Progenitor cell of endocrine pancreas (in vitro differentiated cells): ENCODE results near the gene TPM1. TPM values are rescaled to one million over a fixed set of nuclear protein-coding genes. Genes with fewer than 3 reads are reported as not detected.

Source experiments
- DNase-seq: peaks from one replicate; pipeline ENCODE4 v3.0.0; 2021; ENCODE audit warnings: low spot score; ENCODE audit not compliant: unreplicated experiment
- H3K27ac Mint-ChIP-seq: 2 replicates; pipeline ENCODE4 v1.8.0; 2021; ENCODE audit warnings: mild to moderate bottlenecking, moderate library complexity, mixed read lengths
- H3K27me3 Mint-ChIP-seq: 2 replicates; pipeline ENCODE4 v1.8.0; 2021; ENCODE audit warnings: mixed read lengths
- H3K36me3 Mint-ChIP-seq: 2 replicates; pipeline ENCODE4 v1.8.0; 2022; ENCODE audit warnings: mixed read lengths; ENCODE audit not compliant: insufficient read depth
- H3K4me1 Mint-ChIP-seq: 2 replicates; pipeline ENCODE4 v1.8.0; 2021; ENCODE audit warnings: low read depth, mixed read lengths
- H3K4me3 Mint-ChIP-seq: 2 replicates; pipeline ENCODE4 v1.8.0; 2021; ENCODE audit warnings: low read depth, mild to moderate bottlenecking, moderate library complexity, mixed read lengths
- H3K9me3 Mint-ChIP-seq: 2 replicates; pipeline ENCODE4 v1.8.0; 2021; ENCODE audit warnings: low read depth, mixed read lengths
- CTCF ChIP-seq: fragments of 200-600 bp; sonication (generic); IDR thresholded peaks from one replicate; pipeline ENCODE4 v1.5.0; 2021; ENCODE audit warnings: antibody characterized with exemption, mild to moderate bottlenecking; ENCODE audit not compliant: unreplicated experiment
- total RNA-seq: library from RNA; stranded (reverse); gene quantifications from 2 replicates; pipeline ENCODE4 v1.2.1, GENCODE V29; 2021

The TPM1 gene
- total RNA-seq, 1 donor from 2014 or later, result 284 TPM

- no peak overlapping the region for H3K27ac Mint-ChIP-seq
- no peak for DNase-seq
- H3K4me3 Mint-ChIP-seq, result no peak overlapping the region
- no peaks in the 10 kb centered on the region for H3K27me3 Mint-ChIP-seq
- peaks cover 4% of the 10 kb centered on the region for H3K9me3 Mint-ChIP-seq
- H3K4me1 Mint-ChIP-seq, result peaks cover 3% of the 10 kb centered on the region
- no peak for TF ChIP-seq CTCF
- no peaks in the 10 kb centered on the region for H3K36me3 Mint-ChIP-seq
Measured at GRCh38 chr15:63012444-63012843, 30.1 kb upstream of the TPM1 start.

- H3K36me3 Mint-ChIP-seq, result no peaks in the 10 kb centered on the region
- peaks cover 3% of the 10 kb centered on the region for H3K4me1 Mint-ChIP-seq
- H3K9me3 Mint-ChIP-seq, result peaks cover 4% of the 10 kb centered on the region
- no peak overlapping the region for H3K27ac Mint-ChIP-seq
- H3K27me3 Mint-ChIP-seq, result no peaks in the 10 kb centered on the region
- DNase-seq, result no peak
- H3K4me3 Mint-ChIP-seq, result no peak overlapping the region
- no peak for TF ChIP-seq CTCF
Measured at GRCh38 chr15:63013052-63013808, 29.3 kb upstream of the TPM1 start.

DNA sequence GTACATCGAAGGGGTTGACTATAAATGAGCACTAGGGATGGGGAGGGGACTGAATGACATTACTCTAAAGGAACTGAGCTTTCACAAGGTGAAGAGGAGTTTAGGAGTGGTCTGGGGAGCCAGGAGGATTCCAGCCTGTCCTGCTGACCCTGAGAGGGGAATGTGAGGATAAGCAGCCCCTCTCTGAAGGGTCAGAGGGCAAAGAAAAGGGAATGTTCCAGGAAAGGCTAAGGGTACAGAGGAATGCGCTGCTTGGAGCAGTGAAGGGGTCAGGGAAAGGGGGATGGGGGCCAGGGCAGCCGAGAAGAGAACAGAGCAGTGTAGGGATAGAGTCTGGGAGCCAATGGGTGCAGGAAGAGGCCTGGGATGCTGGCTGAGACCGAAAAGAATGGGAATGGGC, 28.0 kb upstream of the TPM1 start:
- H3K4me1 Mint-ChIP-seq, result peaks cover 5% of the 10 kb centered on the region
- no peak for TF ChIP-seq CTCF
- H3K9me3 Mint-ChIP-seq, result peaks cover 7% of the 10 kb centered on the region
- H3K27ac Mint-ChIP-seq, result no peak overlapping the region
- no peak for DNase-seq
- no peak overlapping the region for H3K4me3 Mint-ChIP-seq
- no peaks in the 10 kb centered on the region for H3K36me3 Mint-ChIP-seq
- no peaks in the 10 kb centered on the region for H3K27me3 Mint-ChIP-seq

DNA sequence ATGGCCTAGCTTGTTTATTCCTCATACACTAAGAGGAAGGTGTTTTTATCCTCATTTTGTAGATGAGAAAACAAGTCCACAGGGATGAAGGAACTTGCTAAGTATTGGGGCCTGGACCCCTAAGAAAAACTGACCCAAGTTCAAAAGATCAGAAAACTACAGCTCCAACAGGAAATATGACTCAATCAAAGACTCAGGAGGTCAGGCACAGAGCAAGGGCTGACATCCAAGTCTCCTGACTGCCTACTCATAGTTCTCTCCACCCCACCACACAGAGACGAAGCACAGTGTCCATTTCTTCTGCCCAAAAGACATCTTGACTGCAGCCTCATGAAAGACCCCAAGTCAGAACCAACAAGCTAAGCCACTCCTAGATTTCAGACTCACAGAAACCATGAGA, 26.9 kb upstream of the TPM1 start:
- Mint-ChIP-seq H3K4me3 (no peak overlapping the region), H3K27ac (no peak overlapping the region), H3K36me3 (no peaks in the 10 kb centered on the region), H3K9me3 (peaks cover 2% of the 10 kb centered on the region), H3K27me3 (no peaks in the 10 kb centered on the region), H3K4me1 (peaks cover 11% of the 10 kb centered on the region)
- TF ChIP-seq CTCF, result no peak
- DNase-seq, result no peak

- Mint-ChIP-seq H3K4me1 (peaks cover 11% of the 10 kb centered on the region), H3K27me3 (no peaks in the 10 kb centered on the region), H3K4me3 (no peak overlapping the region), H3K36me3 (no peaks in the 10 kb centered on the region), H3K9me3 (peaks cover 2% of the 10 kb centered on the region), H3K27ac (no peak overlapping the region)
- TF ChIP-seq CTCF, result no peak
- no peak for DNase-seq
Measured at GRCh38 chr15:63016234-63016633, 26.3 kb upstream of the TPM1 start.
